ENCODE data around the gene MKRN1. TPM values are rescaled to one million over a fixed set of nuclear protein-coding genes. Genes with fewer than 3 reads are reported as not detected.
"Not testable (repeated sequence)": the region's sequence is repeated elsewhere in the genome, so short reads cannot be mapped to it uniquely, and the experiment has no call there.

The MKRN1 gene
- total RNA-seq, 1 experiment from 2014 or later, result 68.8 TPM

DNA sequence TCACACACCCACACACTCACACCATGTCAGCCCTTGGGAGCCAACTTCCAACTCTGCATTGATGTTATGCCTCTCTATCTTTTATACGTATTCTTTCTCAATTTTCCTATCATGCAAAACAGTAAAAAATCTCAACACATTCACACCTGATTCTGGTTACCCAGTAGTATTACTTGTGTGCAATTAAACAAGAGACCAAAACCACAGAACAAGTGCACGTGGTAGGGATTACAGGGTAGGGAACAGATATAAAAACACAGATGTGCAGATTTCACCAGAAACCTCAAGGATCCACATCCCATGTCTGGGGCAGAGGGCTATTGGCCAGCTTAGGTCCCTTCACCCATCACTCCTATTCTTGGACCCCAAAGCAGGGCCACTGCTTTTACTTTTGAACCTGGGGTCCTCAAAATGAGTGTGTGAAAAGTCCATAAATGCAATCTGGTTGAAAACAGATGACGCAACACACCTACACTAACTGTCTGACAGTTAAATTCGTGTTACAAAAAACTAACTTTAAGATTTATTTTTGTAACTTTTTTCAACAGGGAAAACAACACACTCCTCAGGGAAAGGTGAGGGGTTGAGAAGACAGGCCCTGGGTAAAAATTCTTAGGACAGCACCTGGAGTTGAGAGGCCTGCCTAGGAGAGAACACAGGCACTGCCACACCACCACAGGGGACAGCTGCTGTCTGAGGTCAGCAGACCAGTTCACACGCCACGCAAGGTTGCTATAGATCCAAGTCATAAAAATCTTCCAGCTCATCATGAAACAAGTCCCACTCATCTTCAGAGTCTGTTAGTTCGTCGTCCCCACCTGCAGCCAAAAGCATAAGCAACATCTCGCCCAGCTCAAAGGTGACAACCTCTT, 25.3 kb downstream of the MKRN1 start:
- not testable (repeated sequence) for H3K9ac ChIP-seq (ENCODE audit: low read length); H3K9me2 ChIP-seq (replicated peaks; ENCODE audit: insufficient read depth, low read length); H3K9me3 ChIP-seq (ENCODE audit: low read length); H4K20me1 ChIP-seq (ENCODE audit: insufficient read depth, low read depth, low read length); H3K27ac ChIP-seq (ENCODE audit: low read length); H3K4me2 ChIP-seq (ENCODE audit: low read depth, low read length, poor library complexity, severe bottlenecking); H2AFZ ChIP-seq (ENCODE audit: low read length); DNase-seq; H3K27me3 ChIP-seq (ENCODE audit: low read length); H3K4me3 ChIP-seq (ENCODE audit: low read length)
- Histone ChIP-seq H3K36me3 (ENCODE audit: insufficient read depth, low read length) (peaks cover 40% of the 10 kb centered on the region; the same call in 1 of the 2 replicates), H3K79me2 (ENCODE audit: low read length) (peaks cover 16% of the 10 kb centered on the region), H3K4me1 (ENCODE audit: low read length) (peaks cover 13% of the 10 kb centered on the region)

DNA sequence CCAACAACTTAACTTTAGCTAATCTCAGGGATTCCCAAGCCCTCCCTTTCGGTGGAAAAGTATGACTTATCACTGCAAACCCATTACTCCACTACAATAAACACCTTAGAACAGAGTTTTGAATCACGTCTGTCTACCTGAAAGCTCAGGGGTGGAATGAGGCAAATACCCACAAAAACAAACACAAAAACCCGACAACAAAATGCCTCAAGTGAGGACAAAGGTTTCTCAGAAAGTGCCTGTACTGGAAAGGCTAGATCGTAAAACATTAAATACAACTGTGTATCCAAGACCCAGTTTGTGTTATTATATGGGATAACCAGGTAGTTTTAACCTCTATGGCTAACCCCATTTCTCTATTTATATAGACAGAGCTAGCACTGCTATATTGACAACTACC, 26.0 kb downstream of the MKRN1 start:
- H3K4me1 ChIP-seq (ENCODE audit: low read length), result peaks cover 18% of the 10 kb centered on the region
- no peaks in the 10 kb centered on the region for H3K9me3 ChIP-seq (ENCODE audit: low read length)
- no peak overlapping the region for H3K9ac ChIP-seq (ENCODE audit: low read length)
- H3K79me2 ChIP-seq (ENCODE audit: low read length), result peaks cover 8% of the 10 kb centered on the region
- no peaks in the 10 kb centered on the region for H3K27me3 ChIP-seq (ENCODE audit: low read length)
- H2AFZ ChIP-seq (ENCODE audit: low read length), result no peak overlapping the region
- no peak overlapping the region for H3K4me2 ChIP-seq (ENCODE audit: low read depth, low read length, poor library complexity, severe bottlenecking)
- H3K27ac ChIP-seq (ENCODE audit: low read length), result no peak overlapping the region
- no peak overlapping the region for H3K4me3 ChIP-seq (ENCODE audit: low read length)
- no peak for DNase-seq
- no peaks in the 10 kb centered on the region for H3K9me2 ChIP-seq (replicated peaks; ENCODE audit: insufficient read depth, low read length)
- H4K20me1 ChIP-seq (ENCODE audit: insufficient read depth, low read depth, low read length), result 0 out of 2 replicates have a peak, but pooled peaks cover 4% of the 10 kb centered on the region
- peaks cover 34% of the 10 kb centered on the region; the same call in 1 of the 2 replicates for H3K36me3 ChIP-seq (ENCODE audit: insufficient read depth, low read length)

DNA sequence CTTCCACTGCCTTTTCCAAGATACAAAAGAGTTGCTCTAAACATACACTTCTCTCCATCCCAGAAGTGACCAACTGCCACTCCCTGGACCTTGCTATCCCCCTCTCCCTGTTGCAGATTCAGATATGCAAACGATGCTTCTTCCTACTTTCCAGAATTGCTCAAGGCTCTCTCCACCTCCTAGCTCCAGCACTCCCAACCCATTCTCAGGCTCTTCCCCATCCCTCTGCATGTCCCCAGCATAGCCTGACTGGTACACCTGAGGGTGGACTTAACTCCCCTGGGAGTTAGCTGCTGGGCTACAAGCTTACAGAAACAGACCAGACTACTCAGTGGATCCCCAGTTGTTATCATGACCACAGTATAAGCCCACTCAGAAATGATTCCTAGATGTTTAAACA, 27.6 kb downstream of the MKRN1 start:
- H3K4me2 ChIP-seq (ENCODE audit: low read depth, low read length, poor library complexity, severe bottlenecking), result no peak overlapping the region

DNA sequence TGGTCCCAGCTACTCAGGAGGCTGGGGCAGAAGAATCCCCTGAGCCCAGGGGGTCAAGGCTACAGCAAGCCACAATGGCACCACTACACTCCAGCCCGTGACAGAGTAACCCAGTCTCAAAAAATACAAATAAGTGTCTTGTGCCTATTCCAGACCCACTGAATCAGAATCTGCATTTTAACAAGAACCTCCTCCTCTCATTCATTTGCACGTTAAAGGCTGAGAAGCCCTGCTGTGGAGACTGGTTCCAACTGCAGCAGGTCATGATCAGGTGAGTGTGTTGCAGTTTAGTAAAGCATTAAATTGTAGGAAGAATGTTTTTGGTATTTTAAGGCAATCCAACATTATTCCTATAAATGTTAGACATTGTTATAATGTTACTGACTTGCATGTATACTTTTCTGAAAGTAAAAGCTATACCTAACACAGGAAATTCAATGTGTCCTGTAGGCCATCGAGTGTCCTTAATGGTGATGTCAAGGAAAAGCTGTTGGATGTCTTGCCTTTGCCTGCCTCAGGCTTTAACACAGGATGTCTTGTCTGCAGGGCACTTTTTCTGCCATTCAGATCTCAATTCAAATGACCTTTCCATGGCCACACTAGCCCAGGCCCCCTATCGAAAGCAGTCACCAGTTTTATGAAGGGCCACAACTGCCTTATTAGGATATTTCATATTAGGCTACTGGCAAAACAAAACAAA, 30.4 kb downstream of the MKRN1 start:
- H3K9ac ChIP-seq (ENCODE audit: low read length), result no peak overlapping the region
- H3K36me3 ChIP-seq (ENCODE audit: insufficient read depth, low read length), result peaks cover 6% of the 10 kb centered on the region; the same call in 1 of the 2 replicates
- peaks cover 25% of the 10 kb centered on the region for H3K4me1 ChIP-seq (ENCODE audit: low read length)
- H3K4me2 ChIP-seq (ENCODE audit: low read depth, low read length, poor library complexity, severe bottlenecking), result no peak overlapping the region
- no peak for DNase-seq
- H3K27ac ChIP-seq (ENCODE audit: low read length), result no peak overlapping the region
- 0 out of 2 replicates have a peak, but pooled peaks cover 3% of the 10 kb centered on the region for H3K79me2 ChIP-seq (ENCODE audit: low read length)
- H3K27me3 ChIP-seq (ENCODE audit: low read length), result no peaks in the 10 kb centered on the region
- H3K4me3 ChIP-seq (ENCODE audit: low read length), result no peak overlapping the region
- no peaks in the 10 kb centered on the region for H3K9me3 ChIP-seq (ENCODE audit: low read length)
- no peaks in the 10 kb centered on the region for H3K9me2 ChIP-seq (replicated peaks; ENCODE audit: insufficient read depth, low read length)
- H4K20me1 ChIP-seq (ENCODE audit: insufficient read depth, low read depth, low read length), result peaks cover 4% of the 10 kb centered on the region; the same call in 1 of the 2 replicates
- no peak overlapping the region for H2AFZ ChIP-seq (ENCODE audit: low read length)

More for the DNA sequence above, 27.6 kb downstream of the MKRN1 start:
- DNase-seq, result no peak
- Histone ChIP-seq H4K20me1 (ENCODE audit: insufficient read depth, low read depth, low read length) (peaks cover 4% of the 10 kb centered on the region; the same call in 1 of the 2 replicates), H3K9me2 (replicated peaks; ENCODE audit: insufficient read depth, low read length) (no peaks in the 10 kb centered on the region), H3K9ac (ENCODE audit: low read length) (no peak overlapping the region), H3K9me3 (ENCODE audit: low read length) (no peaks in the 10 kb centered on the region), H3K4me3 (ENCODE audit: low read length) (no peak overlapping the region), H3K27ac (ENCODE audit: low read length) (no peak overlapping the region), H3K36me3 (ENCODE audit: insufficient read depth, low read length) (peaks cover 25% of the 10 kb centered on the region; the same call in 1 of the 2 replicates), H3K4me1 (ENCODE audit: low read length) (peaks cover 28% of the 10 kb centered on the region), H3K27me3 (ENCODE audit: low read length) (no peaks in the 10 kb centered on the region), H3K79me2 (ENCODE audit: low read length) (0 out of 2 replicates have a peak, but pooled peaks cover 3% of the 10 kb centered on the region), H2AFZ (ENCODE audit: low read length) (no peak overlapping the region)

DNA sequence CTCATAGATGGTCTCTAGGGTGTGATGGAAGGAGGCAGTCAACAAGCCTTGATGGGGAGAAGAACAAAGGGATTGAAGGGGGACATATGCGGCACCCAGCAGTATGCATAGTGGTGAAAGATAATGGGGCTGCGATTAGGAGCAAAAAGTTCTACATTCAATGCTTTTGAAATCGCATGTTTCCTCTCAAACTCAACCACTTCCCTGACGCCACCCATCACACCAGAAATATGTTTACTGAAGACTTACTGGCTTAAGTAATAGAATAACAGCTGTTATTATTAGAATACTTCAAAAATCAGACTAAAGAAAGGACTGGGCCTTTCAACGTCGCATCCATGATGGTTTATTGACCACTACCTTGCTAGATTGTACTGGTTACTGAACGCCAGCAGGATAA, 31.5 kb downstream of the MKRN1 start:
- Histone ChIP-seq H2AFZ (ENCODE audit: low read length) (no peak overlapping the region), H3K9me2 (replicated peaks; ENCODE audit: insufficient read depth, low read length) (no peaks in the 10 kb centered on the region), H3K27ac (ENCODE audit: low read length) (no peak overlapping the region), H3K79me2 (ENCODE audit: low read length) (0 out of 2 replicates have a peak, but pooled peaks cover 3% of the 10 kb centered on the region), H3K36me3 (ENCODE audit: insufficient read depth, low read length) (peaks cover 5% of the 10 kb centered on the region; the same call in 1 of the 2 replicates), H3K9me3 (ENCODE audit: low read length) (no peaks in the 10 kb centered on the region), H3K4me2 (ENCODE audit: low read depth, low read length, poor library complexity, severe bottlenecking) (peak overlapping the region; percentile 21), H3K4me3 (ENCODE audit: low read length) (no peak overlapping the region), H3K4me1 (ENCODE audit: low read length) (peaks cover 25% of the 10 kb centered on the region), H3K27me3 (ENCODE audit: low read length) (no peaks in the 10 kb centered on the region), H3K9ac (ENCODE audit: low read length) (no peak overlapping the region), H4K20me1 (ENCODE audit: insufficient read depth, low read depth, low read length) (peaks cover 3% of the 10 kb centered on the region; the same call in 1 of the 2 replicates)
- DNase-seq, result no peak

DNA sequence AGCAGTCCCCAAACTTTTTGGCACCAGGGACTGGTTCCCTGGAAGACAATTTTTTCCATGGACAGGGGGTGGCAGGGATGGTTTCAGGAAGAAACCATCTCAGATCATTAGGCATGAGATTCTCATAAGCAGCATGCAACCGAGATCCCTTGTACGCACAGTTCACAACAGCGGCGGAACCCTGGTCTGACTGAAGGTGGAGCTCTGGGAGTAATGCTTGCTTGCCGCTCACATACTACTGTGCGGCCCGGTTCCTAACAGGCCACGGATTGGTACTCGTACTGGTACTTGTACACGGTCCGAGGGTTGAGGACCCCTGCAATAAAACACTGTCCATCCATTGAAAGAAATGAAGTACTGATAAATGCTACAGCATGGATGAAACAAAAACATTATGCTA, 32.8 kb downstream of the MKRN1 start:
- 0 out of 2 replicates have a peak, but pooled peaks cover 3% of the 10 kb centered on the region for H3K79me2 ChIP-seq (ENCODE audit: low read length)
- H4K20me1 ChIP-seq (ENCODE audit: insufficient read depth, low read depth, low read length), result no peaks in the 10 kb centered on the region; the same call in 1 of the 2 replicates
- H3K9me2 ChIP-seq (replicated peaks; ENCODE audit: insufficient read depth, low read length), result no peaks in the 10 kb centered on the region
- no peak overlapping the region for H3K4me2 ChIP-seq (ENCODE audit: low read depth, low read length, poor library complexity, severe bottlenecking)
- H3K4me3 ChIP-seq (ENCODE audit: low read length), result no peak overlapping the region
- H3K27me3 ChIP-seq (ENCODE audit: low read length), result no peaks in the 10 kb centered on the region
- DNase-seq, result no peak
- no peak overlapping the region for H3K27ac ChIP-seq (ENCODE audit: low read length)
- no peaks in the 10 kb centered on the region for H3K9me3 ChIP-seq (ENCODE audit: low read length)
- H2AFZ ChIP-seq (ENCODE audit: low read length), result no peak overlapping the region
- H3K4me1 ChIP-seq (ENCODE audit: low read length), result peaks cover 25% of the 10 kb centered on the region
- H3K36me3 ChIP-seq (ENCODE audit: insufficient read depth, low read length), result no peaks in the 10 kb centered on the region
- H3K9ac ChIP-seq (ENCODE audit: low read length), result no peak overlapping the region

DNA sequence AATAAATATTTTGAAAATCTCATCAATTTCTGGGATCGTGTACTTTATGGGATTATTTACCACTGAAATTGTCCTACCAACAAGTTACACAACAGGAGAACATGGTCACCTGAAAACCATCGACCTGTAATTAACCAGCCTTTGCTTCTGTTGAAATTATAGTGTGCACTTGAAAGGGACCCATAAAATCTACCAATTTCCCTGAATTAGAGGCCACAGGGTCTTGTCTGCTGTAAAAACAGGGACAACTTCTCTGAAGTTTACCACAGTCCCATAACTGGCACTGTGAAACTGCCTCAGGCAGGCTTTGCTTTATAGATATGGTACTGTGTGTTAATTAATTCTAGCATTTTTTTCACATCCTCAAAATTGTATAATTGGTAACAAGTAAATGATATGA, 37.8 kb downstream of the MKRN1 start:
- no peaks in the 10 kb centered on the region; the same call in 1 of the 2 replicates for H4K20me1 ChIP-seq (ENCODE audit: insufficient read depth, low read depth, low read length)
- H3K79me2 ChIP-seq (ENCODE audit: low read length), result no peaks in the 10 kb centered on the region
- H3K27ac ChIP-seq (ENCODE audit: low read length), result no peak overlapping the region
- H3K4me2 ChIP-seq (ENCODE audit: low read depth, low read length, poor library complexity, severe bottlenecking), result no peak overlapping the region
- H3K9ac ChIP-seq (ENCODE audit: low read length), result no peak overlapping the region
- no peak overlapping the region for H2AFZ ChIP-seq (ENCODE audit: low read length)
- no peak for DNase-seq
- H3K4me1 ChIP-seq (ENCODE audit: low read length), result peaks cover 7% of the 10 kb centered on the region
- no peaks in the 10 kb centered on the region for H3K27me3 ChIP-seq (ENCODE audit: low read length)
- no peaks in the 10 kb centered on the region for H3K9me2 ChIP-seq (replicated peaks; ENCODE audit: insufficient read depth, low read length)
- no peaks in the 10 kb centered on the region for H3K9me3 ChIP-seq (ENCODE audit: low read length)
- H3K36me3 ChIP-seq (ENCODE audit: insufficient read depth, low read length), result no peaks in the 10 kb centered on the region
- no peak overlapping the region for H3K4me3 ChIP-seq (ENCODE audit: low read length)

DNA sequence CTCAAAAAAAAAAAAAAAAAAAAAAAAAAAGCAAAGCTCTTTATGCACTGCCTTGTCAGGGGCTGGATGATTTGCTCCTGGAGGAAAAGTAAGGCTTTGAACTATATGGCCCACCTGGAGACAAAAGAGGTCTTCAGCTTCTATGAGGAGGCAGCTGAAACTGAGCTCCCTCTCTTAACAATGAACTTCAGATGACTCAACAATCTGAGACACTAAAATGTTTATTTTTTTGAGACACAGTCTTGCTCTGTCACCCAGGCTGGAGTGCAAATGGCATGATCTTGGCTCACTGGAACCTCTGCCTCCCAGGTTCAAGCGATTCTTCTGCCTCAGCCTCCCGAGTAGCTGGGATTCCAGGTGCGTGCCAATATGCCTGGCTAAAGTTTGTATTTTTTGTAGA, 38.7 kb downstream of the MKRN1 start:
- Histone ChIP-seq H3K9ac (ENCODE audit: low read length) (no peak overlapping the region), H4K20me1 (ENCODE audit: insufficient read depth, low read depth, low read length) (no peaks in the 10 kb centered on the region; the same call in 1 of the 2 replicates), H3K36me3 (ENCODE audit: insufficient read depth, low read length) (no peaks in the 10 kb centered on the region), H3K27ac (ENCODE audit: low read length) (no peak overlapping the region), H3K4me3 (ENCODE audit: low read length) (no peak overlapping the region), H3K79me2 (ENCODE audit: low read length) (no peaks in the 10 kb centered on the region), H3K4me2 (ENCODE audit: low read depth, low read length, poor library complexity, severe bottlenecking) (no peak overlapping the region), H3K9me2 (replicated peaks; ENCODE audit: insufficient read depth, low read length) (no peaks in the 10 kb centered on the region), H3K27me3 (ENCODE audit: low read length) (no peaks in the 10 kb centered on the region), H3K9me3 (ENCODE audit: low read length) (no peaks in the 10 kb centered on the region), H2AFZ (ENCODE audit: low read length) (no peak overlapping the region), H3K4me1 (ENCODE audit: low read length) (peaks cover 7% of the 10 kb centered on the region)
- DNase-seq, result no peak

Data from Karpas-422 (cell line).